Retina (tissue), 1 donor: ENCODE data around the gene CDIPT.

ENCODE experiments used
- DNase-seq: peaks from one replicate; pipeline ENCODE4 v3.0.0-alpha.2; 2016

CDIPT gene

DNA sequence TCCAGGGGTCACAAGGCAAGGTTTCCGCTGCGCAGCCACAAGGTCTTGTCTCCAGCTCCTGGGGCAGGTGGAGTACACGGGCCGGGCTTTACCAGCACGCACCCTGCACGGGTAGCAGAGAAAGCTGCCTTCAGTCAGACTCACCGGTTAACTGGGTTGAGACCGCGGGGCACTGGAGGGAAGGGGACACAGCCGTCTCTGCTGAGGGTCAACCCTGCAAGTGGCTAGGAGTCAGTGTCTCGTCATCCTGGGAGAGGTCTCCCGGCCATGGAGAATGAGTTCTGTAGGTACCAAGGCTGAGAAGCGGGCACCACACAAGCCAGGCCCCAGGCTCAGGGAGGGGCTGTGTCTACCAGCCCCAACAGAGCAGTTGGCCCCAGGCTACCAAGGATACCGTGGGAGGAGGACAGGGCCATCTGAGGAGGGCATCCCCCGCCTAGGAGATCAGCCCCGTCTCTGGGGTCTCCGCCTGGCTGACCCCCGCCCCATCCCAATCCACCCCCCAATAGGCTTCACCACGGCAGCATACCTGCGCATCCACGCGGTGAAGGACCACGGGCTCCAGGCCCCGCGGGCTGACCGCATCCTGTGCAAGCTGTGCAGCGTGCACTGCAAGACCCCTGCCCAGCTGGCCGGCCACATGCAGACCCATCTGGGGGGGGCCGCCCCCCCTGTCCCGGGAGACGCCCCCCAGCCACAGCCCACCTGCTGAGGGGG lies 53.8 kb downstream of the CDIPT start:
- no peak for DNase-seq
